ENCODE results near the gene MRPS30.

DNA sequence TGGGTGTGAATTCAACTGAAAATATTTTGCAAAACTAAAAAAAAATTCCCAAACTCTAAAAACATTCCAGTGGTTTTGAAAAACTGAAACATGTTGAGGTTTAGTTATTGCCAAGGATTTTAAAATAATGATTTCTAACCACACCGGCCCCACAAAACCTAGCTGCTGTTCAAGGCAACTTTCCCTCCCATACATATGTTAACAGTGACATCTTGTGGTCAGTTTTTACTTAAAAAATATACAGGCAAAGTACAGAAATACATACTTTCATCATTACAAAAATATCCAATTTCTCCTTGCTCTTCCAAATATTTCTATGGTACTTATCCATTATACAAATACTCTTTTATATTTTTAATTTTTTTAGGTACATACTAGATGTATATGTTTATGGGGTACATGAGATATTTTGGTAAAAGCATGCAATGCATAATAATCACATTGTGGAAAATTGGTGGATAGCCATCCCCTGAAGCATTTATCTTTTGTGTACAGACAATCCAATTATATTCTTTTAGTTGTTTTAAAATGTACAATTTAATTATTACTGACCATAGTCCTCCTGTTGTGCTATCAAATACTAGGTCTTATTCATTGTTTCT lies 34.4 kb upstream of the MRPS30 start:
- TF ChIP-seq, protein P1, sequence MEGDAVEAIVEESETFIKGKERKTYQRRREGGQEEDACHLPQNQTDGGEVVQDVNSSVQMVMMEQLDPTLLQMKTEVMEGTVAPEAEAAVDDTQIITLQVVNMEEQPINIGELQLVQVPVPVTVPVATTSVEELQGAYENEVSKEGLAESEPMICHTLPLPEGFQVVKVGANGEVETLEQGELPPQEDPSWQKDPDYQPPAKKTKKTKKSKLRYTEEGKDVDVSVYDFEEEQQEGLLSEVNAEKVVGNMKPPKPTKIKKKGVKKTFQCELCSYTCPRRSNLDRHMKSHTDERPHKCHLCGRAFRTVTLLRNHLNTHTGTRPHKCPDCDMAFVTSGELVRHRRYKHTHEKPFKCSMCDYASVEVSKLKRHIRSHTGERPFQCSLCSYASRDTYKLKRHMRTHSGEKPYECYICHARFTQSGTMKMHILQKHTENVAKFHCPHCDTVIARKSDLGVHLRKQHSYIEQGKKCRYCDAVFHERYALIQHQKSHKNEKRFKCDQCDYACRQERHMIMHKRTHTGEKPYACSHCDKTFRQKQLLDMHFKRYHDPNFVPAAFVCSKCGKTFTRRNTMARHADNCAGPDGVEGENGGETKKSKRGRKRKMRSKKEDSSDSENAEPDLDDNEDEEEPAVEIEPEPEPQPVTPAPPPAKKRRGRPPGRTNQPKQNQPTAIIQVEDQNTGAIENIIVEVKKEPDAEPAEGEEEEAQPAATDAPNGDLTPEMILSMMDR (IDR thresholded peaks at IDR 0.05; ENCODE audit: borderline replicate concordance, extremely low read depth, low read length, poor library complexity, severe bottlenecking): peak; percentile 60
- no peak for TF ChIP-seq EZH2 (IDR thresholded peaks at IDR 0.05; ENCODE audit: borderline replicate concordance, low read depth, low read length, severe bottlenecking)

Measured in DND-41 (cell line).